Middle frontal gyrus (tissue), 1 donor: Measurements from ENCODE around the gene CROT.

Experiments
- DNase-seq: peaks from one replicate; pipeline ENCODE4 v3.0.0-alpha.2; 2015; ENCODE audit warnings: low spot score; ENCODE audit errors: extremely low spot score

The CROT gene

DNA sequence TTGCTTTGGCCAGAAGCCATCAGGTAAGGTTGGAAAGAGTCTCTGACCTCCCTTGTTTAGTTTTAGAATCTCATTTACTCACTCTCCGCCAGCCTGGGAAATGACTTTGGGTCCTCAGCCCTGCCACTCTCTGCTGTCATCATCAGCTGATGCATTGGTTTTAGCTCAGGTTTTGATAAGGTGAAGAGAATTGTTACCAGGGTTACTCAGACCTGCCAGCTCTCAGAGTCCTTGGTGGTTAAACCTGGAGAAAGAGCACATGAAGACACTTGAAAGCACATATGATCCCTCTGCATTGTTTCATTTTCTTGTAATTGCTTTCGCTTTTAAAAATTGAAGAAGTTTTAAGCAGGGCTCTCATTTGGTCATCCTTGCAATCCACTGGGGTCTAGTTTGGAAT is 4.0 kb upstream of the CROT start:
- DNase-seq = no peak

DNA sequence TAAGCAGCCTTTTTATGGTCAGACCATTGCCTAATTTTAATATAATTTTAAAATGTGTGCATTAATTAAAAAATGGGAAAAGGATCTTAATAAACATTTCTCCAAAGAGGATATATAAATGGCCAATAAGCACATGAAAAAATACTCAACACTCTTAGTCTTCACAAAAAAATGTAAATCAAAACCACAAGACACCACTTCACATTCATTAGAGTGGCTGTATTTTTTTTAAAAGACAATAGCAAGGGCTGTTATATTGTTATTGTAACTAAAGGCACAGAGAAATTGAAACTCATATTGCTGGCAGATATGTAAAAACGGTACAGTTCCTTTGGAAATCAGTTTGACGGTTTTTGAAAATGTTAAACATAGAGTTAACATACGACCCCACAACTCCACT is 3.2 kb upstream of the CROT start:
- no peak for DNase-seq

DNA sequence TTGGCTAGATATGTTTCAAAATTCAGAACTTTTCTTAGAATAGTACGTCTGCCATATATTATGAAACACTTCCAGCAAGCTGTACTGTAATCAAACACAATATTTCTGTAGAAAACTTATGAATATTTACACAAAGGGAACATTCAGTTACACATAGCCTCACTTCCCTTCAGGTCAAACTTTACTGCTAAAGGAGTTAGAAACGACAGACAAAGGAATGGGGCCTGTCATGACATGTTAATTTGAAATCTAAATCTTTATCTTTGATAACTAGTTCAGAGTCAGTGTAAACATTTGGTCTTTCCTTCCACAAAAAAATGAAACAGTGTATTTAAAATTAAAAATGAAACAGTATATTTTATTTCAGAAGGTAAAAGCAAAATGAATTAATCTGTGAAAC is 1.0 kb upstream of the CROT start:
- no peak for DNase-seq

DNA sequence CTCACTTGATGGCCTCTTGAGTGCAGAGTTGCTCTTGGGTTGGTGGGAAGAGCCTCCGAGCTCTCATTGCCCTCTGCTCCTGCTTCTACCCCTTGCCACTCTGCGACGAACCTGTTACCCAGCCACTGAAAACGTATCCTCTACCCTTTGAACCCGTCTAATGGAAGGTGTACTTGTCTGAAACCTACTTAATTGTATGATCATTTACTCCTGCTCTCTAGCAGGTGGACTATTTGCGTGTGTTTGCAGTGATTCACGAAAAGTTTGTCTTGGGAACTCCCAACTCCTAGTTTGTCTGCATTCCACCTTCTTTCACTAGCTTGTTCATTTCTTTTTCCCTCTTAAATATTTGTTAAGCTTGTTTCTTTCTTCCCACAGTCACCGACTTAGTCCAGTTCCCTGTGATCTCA is 503 bp downstream of the CROT start:
- DNase-seq = no peak

DNA sequence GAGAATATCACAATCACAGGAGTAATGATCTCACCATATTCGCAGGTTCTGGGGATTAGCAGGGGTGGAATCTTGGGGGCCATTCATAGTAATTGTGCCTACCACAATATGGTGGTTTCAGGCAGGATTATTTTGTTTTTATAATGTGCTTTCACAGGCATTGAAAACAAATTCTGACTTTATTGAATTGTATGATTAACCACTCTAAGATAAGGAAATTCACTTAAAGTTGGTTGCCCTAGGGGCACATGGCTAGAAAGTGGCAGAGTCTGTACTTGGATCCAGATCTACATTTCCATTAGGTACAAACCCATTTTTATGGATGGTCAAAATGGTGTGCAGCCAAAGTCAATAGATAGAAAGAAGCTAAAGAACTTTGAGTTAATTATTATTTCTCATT is 1.7 kb downstream of the CROT start:
- DNase-seq = no peak

DNA sequence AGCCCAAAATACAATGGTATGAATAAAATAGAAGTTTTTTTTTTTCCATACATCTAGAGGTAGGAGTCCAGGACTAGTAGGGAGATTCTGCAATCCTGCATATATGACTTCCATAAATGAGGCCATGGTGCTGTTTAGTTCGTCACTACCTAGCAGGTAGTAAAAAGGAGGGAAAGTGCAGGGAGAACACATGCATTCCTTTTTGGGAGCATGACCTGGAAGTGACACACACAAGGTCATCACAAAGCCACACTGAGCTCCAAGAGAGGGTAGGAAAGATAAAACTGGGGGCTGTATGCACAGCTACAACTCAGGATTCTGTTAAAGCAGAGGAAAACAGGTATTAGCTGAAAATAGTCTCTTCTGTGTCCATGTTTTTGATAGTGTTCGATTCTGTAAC is 2.2 kb downstream of the CROT start:
- DNase-seq = no peak

DNA sequence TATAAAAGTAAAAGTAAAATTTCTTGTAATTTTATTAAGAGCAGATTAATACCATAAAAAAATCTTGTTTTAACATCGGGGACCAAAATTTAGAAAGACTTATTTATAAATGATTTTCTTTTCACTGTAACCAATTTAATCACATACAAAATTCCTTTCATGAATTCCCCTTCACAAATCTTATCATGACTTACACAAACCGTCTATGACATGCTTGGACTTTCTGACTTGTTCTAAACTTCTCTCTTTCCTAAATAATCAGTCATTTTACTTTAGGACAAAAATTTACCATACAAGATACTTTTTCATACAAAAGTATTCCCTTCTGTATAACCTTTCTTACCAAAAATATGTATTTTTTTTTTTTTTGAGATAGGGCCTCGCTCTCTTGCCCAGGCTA is 9.3 kb downstream of the CROT start:
- no peak for DNase-seq

DNA sequence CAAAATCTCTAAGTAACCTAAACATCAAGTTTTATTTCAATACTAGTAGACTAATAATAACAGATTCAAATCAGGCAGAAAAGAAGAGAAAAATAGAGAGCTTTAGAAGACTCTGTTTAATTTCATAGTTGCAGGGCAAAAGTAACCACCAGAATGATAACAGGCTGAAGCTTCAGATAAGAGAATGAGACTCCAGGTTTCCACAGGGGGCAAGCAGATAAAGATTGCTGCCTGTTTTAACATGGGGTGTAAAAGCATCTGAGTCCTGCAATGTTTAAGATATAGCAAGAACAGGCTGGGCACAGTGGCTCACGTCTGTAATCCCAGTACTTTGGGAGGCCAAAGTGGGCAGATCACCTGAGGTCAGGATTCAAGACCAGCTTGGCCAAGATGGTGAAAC is 11.0 kb downstream of the CROT start:
- no peak for DNase-seq

DNA sequence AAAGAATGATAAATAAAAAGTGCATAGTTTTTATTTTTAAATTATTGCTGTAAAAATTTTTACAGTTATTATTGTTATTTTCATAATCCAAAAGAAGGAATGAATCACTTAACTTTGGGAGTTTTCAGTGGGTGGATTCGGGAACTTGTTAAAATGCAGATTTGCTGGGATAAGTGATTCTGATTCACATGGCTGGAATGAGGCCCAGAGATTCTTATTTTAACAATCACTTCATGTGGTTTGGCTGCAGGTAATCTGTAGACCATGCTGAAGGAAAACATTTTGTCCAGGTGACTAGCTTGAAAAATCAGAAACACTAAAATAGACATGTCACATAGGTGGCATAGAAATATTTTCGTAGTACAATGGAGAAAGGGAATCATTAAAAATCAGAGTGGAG is 13.9 kb downstream of the CROT start:
- no peak for DNase-seq

DNA sequence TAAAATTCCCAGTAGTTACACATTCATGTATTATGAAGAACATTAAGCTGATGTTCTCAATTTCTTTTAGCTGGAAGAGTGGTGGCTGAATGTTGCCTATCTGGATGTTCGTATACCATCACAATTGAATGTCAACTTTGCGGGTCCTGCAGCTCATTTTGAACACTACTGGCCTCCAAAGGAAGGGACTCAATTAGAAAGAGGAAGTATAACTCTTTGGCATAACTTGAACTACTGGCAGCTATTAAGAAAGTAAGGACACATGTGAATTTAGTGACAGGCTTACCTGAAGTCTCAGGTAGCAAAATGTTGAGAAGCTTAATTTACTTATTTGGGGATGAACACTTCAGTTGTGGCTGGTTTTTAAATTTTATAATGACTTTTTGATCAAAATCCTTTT is 15.9 kb downstream of the CROT start:
- no peak for DNase-seq

DNA sequence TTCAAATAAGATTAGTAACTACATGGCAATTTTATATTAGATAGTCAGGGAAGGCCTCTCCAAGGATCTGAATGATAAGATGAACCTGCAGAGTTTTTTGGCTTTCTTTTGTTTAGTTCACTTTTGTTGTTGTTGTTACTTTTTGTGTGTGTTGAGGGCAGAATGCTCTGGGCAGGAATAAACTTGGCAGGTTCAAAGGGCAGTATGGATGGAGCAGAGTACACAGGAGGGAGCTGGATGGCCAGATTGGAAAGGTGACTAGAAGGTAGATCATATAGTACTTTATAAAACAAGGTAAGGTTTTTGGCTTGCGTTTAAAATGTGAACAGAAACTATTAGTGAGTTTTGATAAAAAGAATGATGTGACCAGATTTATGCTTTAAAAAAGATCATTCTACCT is 17.9 kb downstream of the CROT start:
- no peak for DNase-seq

DNA sequence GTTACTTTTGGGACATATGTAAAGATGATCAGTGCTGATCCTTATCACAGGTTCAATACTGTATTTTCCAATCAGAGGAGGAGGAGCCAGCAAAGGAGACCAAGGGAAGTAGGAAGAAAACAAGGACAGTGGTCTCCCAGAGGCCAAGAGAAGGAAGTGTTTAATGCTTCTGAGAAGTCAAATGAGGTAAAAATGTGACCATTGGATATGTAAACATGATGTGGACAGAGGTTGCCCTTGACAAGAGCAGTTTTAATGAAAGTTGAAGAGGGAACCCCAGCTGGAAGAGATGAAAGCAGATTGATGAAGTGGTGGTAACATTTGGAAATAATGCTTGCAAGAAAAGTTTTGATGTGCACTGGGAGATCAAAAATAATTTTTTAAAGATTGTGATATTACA is 18.8 kb downstream of the CROT start:
- DNase-seq = no peak

DNA sequence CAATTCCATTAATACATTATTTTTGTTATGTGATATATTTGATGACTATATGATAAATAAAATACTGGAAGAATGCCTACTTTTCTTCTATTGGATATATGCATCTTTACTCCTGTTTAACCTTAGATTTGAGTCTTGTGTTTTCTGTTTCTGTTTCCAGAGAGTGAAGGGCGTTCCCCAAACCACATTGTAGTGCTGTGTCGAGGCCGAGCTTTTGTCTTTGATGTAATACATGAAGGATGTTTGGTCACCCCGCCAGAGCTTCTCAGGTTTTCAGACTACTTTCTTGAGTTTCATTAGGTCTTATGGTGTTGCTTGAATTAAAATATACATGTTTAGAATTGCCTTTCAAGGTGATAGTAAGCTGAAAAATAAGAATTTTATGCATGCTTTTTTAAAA is 23.8 kb downstream of the CROT start:
- DNase-seq = no peak

DNA sequence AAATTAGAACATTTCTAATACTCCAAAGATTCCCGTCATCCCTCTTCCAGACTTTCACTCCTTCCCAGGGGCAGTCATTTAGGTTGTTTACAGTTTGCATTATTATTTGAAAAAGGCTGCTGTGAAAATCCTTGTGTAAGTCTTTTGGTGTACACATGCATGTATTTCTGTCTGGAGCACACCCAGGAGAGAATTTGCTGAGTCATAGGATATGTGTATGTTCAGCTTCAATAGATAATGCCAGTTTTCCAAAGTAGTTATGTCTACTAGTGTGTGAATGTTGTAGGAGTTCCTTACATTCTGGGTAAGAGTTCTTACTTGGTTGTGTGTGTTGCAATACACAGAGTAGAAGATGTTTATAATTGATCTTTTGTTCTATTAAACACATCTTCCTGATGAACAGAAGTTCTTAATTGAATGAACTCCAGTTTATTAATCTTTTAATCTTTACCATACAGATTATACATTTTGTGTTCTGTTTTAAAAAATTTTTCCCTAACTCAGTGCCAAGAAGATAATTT is 25.3 kb downstream of the CROT start:
- no peak for DNase-seq

DNA sequence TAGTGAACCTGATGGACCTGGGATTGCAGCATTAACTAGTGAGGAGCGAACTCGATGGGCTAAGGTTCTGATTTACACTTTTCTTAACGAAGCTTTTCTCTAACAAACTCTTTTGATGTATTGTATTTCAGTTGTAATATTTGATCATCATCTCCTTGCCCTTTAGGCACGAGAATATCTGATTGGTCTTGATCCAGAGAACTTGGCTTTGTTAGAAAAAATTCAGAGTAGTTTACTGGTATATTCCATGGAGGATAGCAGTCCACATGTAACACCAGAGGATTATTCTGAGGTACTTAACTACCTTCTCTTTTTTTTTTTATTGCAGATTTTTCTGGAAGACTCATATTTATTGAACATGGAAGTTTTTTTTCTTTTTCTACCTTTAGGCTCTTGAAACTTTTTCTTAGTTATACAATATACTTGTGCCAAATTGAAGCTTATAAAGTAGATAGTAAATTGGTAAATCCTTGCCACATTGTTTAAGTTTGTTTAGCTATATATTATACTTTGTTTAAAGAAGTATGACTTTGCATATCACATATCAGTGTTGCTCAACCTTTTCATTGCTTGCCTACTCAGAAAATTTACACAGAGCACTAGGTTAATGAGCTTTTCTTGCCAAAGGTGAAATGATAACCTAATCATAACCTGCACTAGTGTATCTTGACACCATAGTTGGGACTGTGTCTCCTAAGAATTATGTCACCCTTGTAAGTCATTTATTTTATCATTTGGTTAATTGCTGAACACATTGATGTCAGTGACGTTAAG is 30.4 kb downstream of the CROT start:
- no peak for DNase-seq

DNA sequence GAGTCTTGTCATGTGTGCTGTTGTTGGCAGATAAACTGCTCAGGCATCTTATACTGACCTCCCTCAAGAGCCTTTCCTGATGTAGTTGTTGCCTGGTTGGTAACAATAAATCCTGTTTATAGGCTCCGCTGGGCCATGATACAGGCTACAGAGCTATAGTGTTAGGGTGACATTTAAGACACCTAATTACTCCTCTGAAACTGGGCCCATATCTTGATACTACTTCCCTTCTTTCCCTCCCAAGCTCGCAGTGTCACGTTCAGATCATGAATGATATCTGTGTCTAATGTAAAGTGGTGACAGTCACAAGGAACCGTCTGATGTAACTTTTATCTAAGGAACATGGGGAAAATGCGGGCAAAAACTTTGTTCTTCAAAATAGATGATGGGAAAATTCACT is 35.4 kb downstream of the CROT start:
- no peak for DNase-seq

DNA sequence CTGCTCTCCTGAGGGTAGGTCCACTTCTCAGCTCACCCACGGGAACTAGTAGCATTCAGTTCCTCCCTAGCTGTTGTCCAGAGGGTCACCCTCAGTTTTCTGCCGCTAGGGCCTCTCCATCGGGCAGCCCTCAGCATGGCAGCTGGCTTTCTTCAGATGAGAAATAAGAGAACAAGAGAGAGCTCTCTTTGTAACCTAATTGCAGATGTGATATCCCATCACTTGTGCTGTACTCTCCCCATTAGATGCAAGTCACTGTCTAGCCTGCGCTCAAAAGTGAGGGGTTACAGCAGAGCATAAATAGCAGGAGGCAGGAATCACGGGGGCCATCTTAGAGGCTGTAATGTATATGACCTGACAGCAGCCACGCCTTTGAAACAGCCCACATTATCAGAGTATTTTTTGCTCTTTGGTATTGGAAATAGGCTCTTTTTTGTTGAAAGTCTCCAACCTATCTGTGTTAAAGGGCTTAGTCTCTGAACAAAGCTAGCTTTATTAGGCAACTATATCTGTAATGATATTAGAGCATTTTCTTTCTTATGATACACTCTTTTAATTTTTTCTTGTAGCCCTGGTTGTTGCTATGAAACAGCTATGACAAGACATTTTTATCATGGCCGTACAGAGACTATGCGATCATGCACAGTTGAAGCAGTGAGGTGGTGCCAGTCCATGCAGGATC is 45.7 kb downstream of the CROT start:
- no peak for DNase-seq

DNA sequence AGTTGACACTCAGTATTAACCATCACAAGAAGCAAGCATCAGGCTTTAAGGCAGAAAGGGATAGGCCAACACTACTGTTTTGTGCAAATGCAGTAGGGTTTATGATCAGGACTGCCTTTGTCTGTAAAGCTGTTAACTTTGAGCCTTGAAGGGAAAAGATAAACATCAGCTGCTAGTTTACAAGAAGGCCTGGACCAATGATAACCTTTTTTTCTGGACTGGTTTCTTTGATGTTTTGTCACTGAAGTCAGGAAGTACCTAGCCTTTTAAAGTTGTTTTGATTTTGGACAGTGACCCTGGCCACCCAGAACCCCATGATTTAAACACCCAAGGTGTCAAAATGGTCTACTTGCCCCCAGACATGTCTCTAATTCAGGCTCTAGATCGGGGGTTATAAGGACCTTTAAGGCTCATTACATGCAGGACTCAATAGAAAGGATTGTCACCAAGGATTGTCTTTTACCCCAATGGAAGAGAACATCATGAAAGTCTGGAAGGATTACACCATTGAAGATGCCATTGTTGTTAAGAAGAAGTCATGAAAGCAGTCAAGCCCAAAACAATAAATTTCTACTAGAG is 50.1 kb downstream of the CROT start:
- DNase-seq = no peak

DNA sequence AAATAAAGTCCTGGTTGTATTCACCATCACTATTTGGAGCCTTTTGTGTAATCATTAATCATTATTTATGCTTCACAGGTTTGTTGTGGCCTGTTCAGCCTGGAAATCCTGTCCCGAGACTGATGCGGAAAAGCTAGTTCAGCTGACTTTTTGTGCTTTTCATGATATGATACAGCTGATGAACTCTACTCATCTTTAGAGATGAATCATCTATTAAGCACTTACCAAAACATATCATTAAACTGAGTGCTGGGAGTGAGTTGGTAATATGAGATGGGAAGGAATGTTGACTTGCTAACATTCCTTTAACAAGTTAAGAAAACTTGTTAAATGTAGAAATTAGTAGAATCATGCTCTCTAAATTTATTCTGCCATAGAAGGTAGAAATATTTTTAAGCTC is 53.0 kb downstream of the CROT start:
- DNase-seq = no peak

DNA sequence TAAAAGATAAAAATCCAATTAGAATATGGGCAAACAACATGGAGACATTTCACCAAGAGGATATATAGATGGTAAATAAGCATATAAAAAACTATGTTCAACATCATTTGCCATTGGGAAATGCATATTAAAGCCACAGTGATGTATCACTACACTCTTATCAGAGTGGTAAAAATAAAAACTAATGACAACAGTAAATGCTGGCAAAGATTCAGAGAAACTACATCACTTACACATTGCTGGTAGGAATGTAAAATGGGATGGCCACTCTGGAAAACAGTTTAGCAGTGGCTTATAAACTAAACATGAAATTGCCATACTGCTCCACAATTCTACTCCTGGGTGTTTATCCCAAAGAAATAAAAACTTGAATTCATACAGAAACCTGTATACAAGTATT is 59.2 kb downstream of the CROT start:
- no peak for DNase-seq

DNA sequence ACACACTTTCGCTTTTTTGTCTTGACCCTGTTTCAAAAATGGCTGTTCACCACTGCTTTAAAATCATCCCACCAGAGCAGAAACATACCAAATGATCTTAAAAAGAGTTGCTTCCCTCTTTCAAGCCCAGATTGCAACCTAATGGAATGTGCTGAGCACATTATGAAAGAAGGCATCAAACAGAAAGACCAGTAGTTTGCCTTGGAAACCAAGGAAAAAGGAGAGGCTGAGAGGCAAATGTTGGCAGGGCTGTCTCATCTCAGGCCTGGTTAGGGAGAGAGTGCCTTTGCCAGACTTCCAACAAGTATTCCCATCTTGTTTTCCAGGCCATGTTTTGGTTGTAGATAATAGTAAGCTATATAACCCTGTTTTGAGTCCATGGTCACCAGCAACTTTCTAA is 65.7 kb downstream of the CROT start:
- no peak for DNase-seq

DNA sequence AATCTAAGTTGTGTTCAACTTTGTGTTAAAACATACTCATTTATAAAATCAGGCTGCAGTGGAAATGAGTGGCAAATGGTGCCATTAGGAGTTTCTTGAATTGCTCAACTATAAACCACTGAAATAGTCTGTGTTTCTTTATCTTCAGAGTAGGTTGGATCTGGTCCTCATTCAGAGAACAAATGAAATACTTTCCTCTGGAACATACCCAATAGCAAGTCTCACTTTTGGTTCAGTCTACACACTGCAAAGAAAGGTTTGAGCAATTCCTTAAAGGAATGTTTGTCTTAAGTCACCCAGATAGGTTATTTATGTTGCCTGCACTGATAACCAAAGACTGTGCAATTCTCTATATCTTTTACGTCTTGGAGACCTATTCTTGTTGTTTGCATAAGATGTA is 67.6 kb downstream of the CROT start:
- no peak for DNase-seq
